T-cell (primary cell): Measurements from ENCODE around the gene HS3ST3B1. TPM values are rescaled to one million over a fixed set of nuclear protein-coding genes. Genes with fewer than 3 reads are reported as not detected.
A peak's percentile ranks its signal among the peaks of the same experiment; 100 is the strongest.

ENCODE experiments used
- ATAC-seq, 4 experiments: fragments of 200-7000 bp in 3 of 4; fragments of 150-1000 bp in 1 of 4; cut with Tn5 transposase; replicated peaks in 1 of 4; 1 replicate in 3 of 4; 2 replicates in 1 of 4; pipeline ENCODE4 v1.10.0; 2021; ENCODE audit warnings: moderate library complexity in 3 of 4, mild to moderate bottlenecking in 2 of 4, moderate number of reproducible peaks in 1 of 4
- CTCF ChIA-PET, 2 donors: fragments of 300-600 bp; sonication (Branson Sonifier 250); formaldehyde crosslinking; loops; one replicate each; lab custom pipeline; 2022; ENCODE audit warnings: antibody characterized with exemption in 2 of 2; lab: Charles Lee
- POLR2A ChIA-PET, 2 donors: fragments of 300-600 bp; sonication (Branson Sonifier 250); formaldehyde crosslinking; loops; one replicate each; lab custom pipeline; 2022; ENCODE audit warnings: antibody characterized with exemption in 2 of 2; lab: Charles Lee
- DNase-seq, 35 experiments: peaks; one replicate each; pipeline versions ENCODE4 v3.0.0 to v3.0.0-alpha.2; 2013 to 2023
- H3K27ac ChIP-seq: one replicate; pipeline ENCODE4 v1.5.1; 2013; ENCODE audit warnings: low read length
- H3K27me3 ChIP-seq, 2 experiments: replicated peaks in 1 of 2; 1 replicate in 1 of 2; 2 replicates in 1 of 2; pipeline versions ENCODE4 v1.6.1 to v1.7.0; 2013; ENCODE audit warnings: low read length in 1 of 2, mixed read lengths in 1 of 2; ENCODE audit not compliant: control insufficient read depth in 2 of 2, insufficient read depth in 2 of 2; ENCODE audit errors: extremely low read depth in 1 of 2
- H3K36me3 ChIP-seq, 2 donors: 1 replicate in 1 of 2; 2 replicates in 1 of 2; pipeline versions ENCODE4 v1.6.1 to v1.7.0; 2013; ENCODE audit warnings: low read length in 1 of 2; ENCODE audit not compliant: control insufficient read depth in 2 of 2, insufficient read depth in 1 of 2; ENCODE audit errors: extremely low read depth in 1 of 2
- H3K4me1 ChIP-seq, 2 experiments: 1 replicate in 1 of 2; 2 replicates in 1 of 2; pipeline versions ENCODE4 v1.6.1 to v1.7.0; 2013; ENCODE audit warnings: low read length in 2 of 2, mixed read lengths in 1 of 2; ENCODE audit not compliant: insufficient read depth in 2 of 2, control insufficient read depth in 1 of 2; ENCODE audit errors: extremely low read depth in 1 of 2
- H3K4me3 ChIP-seq, 2 donors: 1 replicate in 1 of 2; 2 replicates in 1 of 2; pipeline versions ENCODE4 v1.5.1 to v1.7.0; 2013; ENCODE audit warnings: mild to moderate bottlenecking in 2 of 2, low read length in 1 of 2, moderate library complexity in 1 of 2; ENCODE audit not compliant: control insufficient read depth in 1 of 2; ENCODE audit errors: extremely low read depth in 1 of 2
- H3K9me3 ChIP-seq: 2 replicates; pipeline ENCODE4 v1.7.0; 2013
- H3K27ac Mint-ChIP-seq, 2 donors: one replicate each; pipeline ENCODE4 v1.8.0; 2020 to 2021; ENCODE audit warnings: mild to moderate bottlenecking in 2 of 2, mixed read lengths in 2 of 2
- H3K27me3 Mint-ChIP-seq, 2 donors: one replicate each; pipeline ENCODE4 v1.8.0; 2021 to 2022; ENCODE audit warnings: mixed read lengths in 2 of 2
- H3K36me3 Mint-ChIP-seq: one replicate; pipeline ENCODE4 v1.8.0; 2021; ENCODE audit warnings: mixed read lengths
- H3K4me1 Mint-ChIP-seq, 3 donors: one replicate each; pipeline ENCODE4 v1.8.0; 2020 to 2022; ENCODE audit warnings: mixed read lengths in 3 of 3, mild to moderate bottlenecking in 1 of 3
- H3K4me3 Mint-ChIP-seq, 3 donors: one replicate each; pipeline ENCODE4 v1.8.0; 2020 to 2022; ENCODE audit warnings: mild to moderate bottlenecking in 3 of 3, mixed read lengths in 3 of 3, moderate library complexity in 3 of 3
- H3K9me3 Mint-ChIP-seq, 3 donors: one replicate each; pipeline ENCODE4 v1.8.0; 2020 to 2022; ENCODE audit warnings: mixed read lengths in 3 of 3
- WGBS: methylation state at CpG from one replicate; pipeline ENCODE4 v1.1.5; 2013; ENCODE audit warnings: missing lambda C conversion rate; ENCODE audit not compliant: insufficient coverage; 5-methylcytosine and 5-hydroxymethylcytosine counted together
- total RNA-seq, 35 experiments: library from RNA in 6 of 35; stranded (reverse) in 6 of 35; fragments of 120-200 nt in 1 of 35; gene quantifications; one replicate each; pipeline versions ENCODE4 v1.2.1 to v1.2.4 and lab custom pipeline; 2013 to 2026

HS3ST3B1 gene
- total RNA-seq, 5 donors from 2014 or later (not counting 1 experiment from before 2014, with no cell fraction given): 12.9 to 35.1 (median 25.1) TPM

DNA sequence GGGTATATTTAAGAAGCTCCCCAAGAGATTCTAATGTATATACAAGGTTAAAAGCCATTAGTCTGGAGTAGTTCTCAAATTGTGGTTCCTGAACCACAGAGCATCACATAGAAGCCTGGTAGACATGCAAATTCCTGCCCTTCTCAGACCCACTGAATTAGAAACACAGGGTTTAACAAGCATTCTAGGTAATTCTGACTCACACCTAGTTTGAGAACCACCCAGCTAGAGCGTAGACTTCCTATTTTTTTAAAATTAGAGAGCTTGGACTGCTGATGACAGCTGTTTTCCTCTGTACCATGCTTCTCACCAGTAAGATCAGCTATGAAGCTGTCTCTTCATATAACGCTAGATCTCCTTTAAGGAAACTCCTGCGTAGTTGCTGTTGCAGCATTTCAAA lies 50.6 kb downstream of the HS3ST3B1 start:
- H3K27me3 ChIP-seq: no peaks in the 10 kb centered on the region
- H3K9me3 ChIP-seq: no peaks in the 10 kb centered on the region
- no peaks in the 10 kb centered on the region for H3K9me3 Mint-ChIP-seq
- ChIA-PET POLR2A (no interaction called here), CTCF (no interaction called here)
- H3K27ac Mint-ChIP-seq: peak overlapping the region in 1 of 2 donors; percentile 29
- WGBS: 88% methylated on average over 1 of the region's 3 CpGs
- H3K4me1 Mint-ChIP-seq: peaks cover 7 to 25% (median 18%) of the 10 kb centered on the region in 3 donors
- ATAC-seq (peak in 2 of 4 experiments; percentile 43 to 51), DNase-seq (no peak)
- H3K36me3 ChIP-seq: peaks cover 0 to 18% of the 10 kb centered on the region in 2 donors
- H3K27me3 Mint-ChIP-seq: no peaks in the 10 kb centered on the region
- no peak overlapping the region for H3K4me3 Mint-ChIP-seq
- H3K4me1 ChIP-seq: no peaks in the 10 kb centered on the region
- no peak overlapping the region for H3K27ac ChIP-seq
- H3K4me3 ChIP-seq: no peak overlapping the region
- H3K36me3 Mint-ChIP-seq: peaks cover 27% of the 10 kb centered on the region

DNA sequence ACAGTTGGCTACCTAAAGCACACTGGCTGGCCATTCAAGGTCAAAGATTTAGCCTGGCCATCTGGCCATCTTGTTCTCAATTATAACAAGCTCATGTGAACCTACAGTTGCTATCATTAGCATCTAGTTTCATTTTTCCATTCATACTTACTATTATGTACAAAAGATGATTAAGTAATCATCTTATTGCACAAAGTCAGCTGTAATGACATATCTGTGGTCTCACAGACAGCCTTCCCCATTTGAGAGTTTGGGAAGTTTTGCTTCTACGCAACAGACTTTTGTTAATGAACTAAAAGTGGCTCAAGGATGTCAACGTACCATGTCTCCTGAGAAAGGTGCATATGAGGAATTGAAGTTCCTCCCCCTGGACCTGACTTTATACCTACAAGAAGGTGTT lies 51.3 kb downstream of the HS3ST3B1 start:
- Histone ChIP-seq H3K27ac (no peak overlapping the region), H3K9me3 (no peaks in the 10 kb centered on the region), H3K27me3 (no peaks in the 10 kb centered on the region), H3K4me1 (no peaks in the 10 kb centered on the region), H3K4me3 (no peak overlapping the region), H3K36me3 (peaks cover 0 to 12% of the 10 kb centered on the region in 2 donors)
- H3K4me1 Mint-ChIP-seq: peaks cover 7 to 23% (median 14%) of the 10 kb centered on the region in 3 donors
- H3K27ac Mint-ChIP-seq: peak overlapping the region in 1 of 2 donors; percentile 29
- peaks cover 24% of the 10 kb centered on the region for H3K36me3 Mint-ChIP-seq
- no peak overlapping the region for H3K4me3 Mint-ChIP-seq
- no peaks in the 10 kb centered on the region for H3K9me3 Mint-ChIP-seq
- CTCF ChIA-PET: no interaction called here
- DNase-seq: no peak
- POLR2A ChIA-PET: interaction anchor here in 1 of 2 donors (0.7 kb wide), 1 partner anchor 19 kb away, joined by 6 read pairs; no protein-coding TSS in a partner anchor
- no CpG with 5 or more reads among the region's 2 CpGs for WGBS
- no peak for ATAC-seq
- H3K27me3 Mint-ChIP-seq: no peaks in the 10 kb centered on the region

DNA sequence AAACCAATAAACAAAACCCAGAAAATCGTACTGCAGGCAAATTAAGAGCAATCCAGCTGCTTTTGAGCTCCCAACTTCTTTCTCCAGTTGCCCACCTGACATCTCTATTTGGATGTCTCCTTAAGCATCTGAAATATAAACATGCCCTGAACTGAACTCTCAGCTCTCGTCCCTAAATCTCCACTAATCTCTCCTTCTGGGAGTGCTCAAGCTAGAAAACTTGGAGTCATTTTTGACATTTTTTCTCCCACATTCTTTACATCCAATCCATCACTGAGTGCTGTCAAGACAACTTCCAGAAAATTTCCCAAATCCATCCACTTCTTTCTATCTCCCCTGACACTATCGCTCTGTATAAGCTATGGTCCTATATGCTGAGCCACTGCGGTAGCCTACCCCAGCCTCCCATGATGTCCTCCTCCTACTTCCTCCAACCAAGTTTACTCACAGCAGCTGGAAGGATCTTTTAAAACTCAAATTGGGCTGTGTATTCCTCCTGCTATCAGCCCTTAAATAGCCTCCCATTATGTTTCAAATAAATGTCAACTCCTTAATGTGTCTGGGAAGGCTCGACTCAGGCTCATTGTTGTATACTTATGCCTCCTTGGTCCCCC lies 53.1 kb downstream of the HS3ST3B1 start:
- ChIA-PET POLR2A (no interaction called here), CTCF (no interaction called here)
- Mint-ChIP-seq H3K27me3 (no peaks in the 10 kb centered on the region), H3K4me3 (no peak overlapping the region), H3K4me1 (peaks cover 7 to 10% (median 7%) of the 10 kb centered on the region in 3 donors), H3K27ac (no peak overlapping the region), H3K36me3 (peaks cover 8% of the 10 kb centered on the region), H3K9me3 (no peaks in the 10 kb centered on the region)
- no peak overlapping the region for H3K27ac ChIP-seq
- no peak for ATAC-seq
- no peaks in the 10 kb centered on the region for H3K27me3 ChIP-seq
- H3K36me3 ChIP-seq: no peaks in the 10 kb centered on the region
- H3K4me1 ChIP-seq: peaks cover 0 to 3% of the 10 kb centered on the region in 2 experiments
- H3K9me3 ChIP-seq: no peaks in the 10 kb centered on the region
- no peak overlapping the region for H3K4me3 ChIP-seq
- DNase-seq: no peak
- 92% methylated on average over 5 of the region's 5 CpGs for WGBS

DNA sequence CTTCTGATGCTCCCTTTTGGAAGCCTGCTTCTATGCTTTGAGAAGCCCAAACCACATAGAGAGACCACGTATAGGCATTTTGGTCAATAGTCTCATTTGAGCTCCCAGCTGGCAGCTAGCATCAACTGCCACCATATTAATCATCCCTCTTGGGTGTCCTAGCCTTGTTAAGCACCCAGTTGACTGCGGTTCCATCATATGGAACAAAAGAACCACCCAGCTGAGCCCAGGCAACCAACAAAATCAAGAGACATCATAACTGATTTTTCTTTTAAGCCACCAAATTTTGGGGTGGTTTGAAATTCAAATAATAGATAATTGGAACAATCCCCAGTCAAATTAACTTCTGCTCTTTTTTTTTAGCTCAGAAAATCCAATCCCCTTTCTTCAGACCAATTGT lies 53.9 kb downstream of the HS3ST3B1 start:
- Histone ChIP-seq H3K27me3 (no peaks in the 10 kb centered on the region), H3K4me1 (peaks cover 0 to 11% of the 10 kb centered on the region in 2 experiments), H3K36me3 (no peaks in the 10 kb centered on the region), H3K4me3 (no peak overlapping the region), H3K9me3 (no peaks in the 10 kb centered on the region), H3K27ac (no peak overlapping the region)
- 90% methylated on average over 2 of the region's 2 CpGs for WGBS
- Mint-ChIP-seq H3K27ac (no peak overlapping the region), H3K36me3 (peaks cover 5% of the 10 kb centered on the region), H3K27me3 (no peaks in the 10 kb centered on the region), H3K4me3 (no peak overlapping the region), H3K9me3 (no peaks in the 10 kb centered on the region), H3K4me1 (peaks cover 10 to 17% (median 16%) of the 10 kb centered on the region in 3 donors)
- ATAC-seq (no peak), DNase-seq (no peak)
- ChIA-PET CTCF (no interaction called here), POLR2A (interaction anchor here in 1 of 2 donors (0.6 kb wide), 1 partner anchor 32 kb away, joined by 7 read pairs; no protein-coding TSS in a partner anchor)

DNA sequence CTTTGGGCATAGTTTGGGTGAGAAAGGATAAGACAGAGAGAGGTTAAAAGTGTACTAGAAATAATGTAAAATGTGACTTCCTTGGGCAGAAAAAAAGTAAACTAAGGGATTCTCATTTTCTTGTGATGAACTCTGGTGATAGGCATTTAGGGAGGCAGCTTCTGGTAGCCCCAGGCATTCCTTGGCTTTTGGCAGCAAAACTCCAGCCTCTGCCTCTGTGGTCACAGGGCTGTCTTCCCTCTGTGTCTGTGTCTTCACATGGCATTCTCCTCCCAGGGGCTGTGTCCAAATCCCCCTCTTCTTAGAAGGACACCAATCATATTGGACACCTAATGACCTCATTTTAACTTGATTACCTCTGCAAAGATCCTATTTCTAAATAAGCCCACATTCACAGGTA lies 54.7 kb downstream of the HS3ST3B1 start:
- Mint-ChIP-seq H3K36me3 (no peaks in the 10 kb centered on the region), H3K9me3 (no peaks in the 10 kb centered on the region), H3K4me1 (peaks cover 7 to 18% (median 18%) of the 10 kb centered on the region in 3 donors), H3K4me3 (no peak overlapping the region), H3K27me3 (no peaks in the 10 kb centered on the region), H3K27ac (no peak overlapping the region)
- POLR2A ChIA-PET: no interaction called here
- no peaks in the 10 kb centered on the region for H3K27me3 ChIP-seq
- H3K4me3 ChIP-seq: no peak overlapping the region
- H3K36me3 ChIP-seq: no peaks in the 10 kb centered on the region
- DNase-seq: no peak
- ATAC-seq: no peak
- CTCF ChIA-PET: no interaction called here
- no peaks in the 10 kb centered on the region for H3K9me3 ChIP-seq
- H3K4me1 ChIP-seq: peaks cover 0 to 15% of the 10 kb centered on the region in 2 experiments
- no peak overlapping the region for H3K27ac ChIP-seq

DNA sequence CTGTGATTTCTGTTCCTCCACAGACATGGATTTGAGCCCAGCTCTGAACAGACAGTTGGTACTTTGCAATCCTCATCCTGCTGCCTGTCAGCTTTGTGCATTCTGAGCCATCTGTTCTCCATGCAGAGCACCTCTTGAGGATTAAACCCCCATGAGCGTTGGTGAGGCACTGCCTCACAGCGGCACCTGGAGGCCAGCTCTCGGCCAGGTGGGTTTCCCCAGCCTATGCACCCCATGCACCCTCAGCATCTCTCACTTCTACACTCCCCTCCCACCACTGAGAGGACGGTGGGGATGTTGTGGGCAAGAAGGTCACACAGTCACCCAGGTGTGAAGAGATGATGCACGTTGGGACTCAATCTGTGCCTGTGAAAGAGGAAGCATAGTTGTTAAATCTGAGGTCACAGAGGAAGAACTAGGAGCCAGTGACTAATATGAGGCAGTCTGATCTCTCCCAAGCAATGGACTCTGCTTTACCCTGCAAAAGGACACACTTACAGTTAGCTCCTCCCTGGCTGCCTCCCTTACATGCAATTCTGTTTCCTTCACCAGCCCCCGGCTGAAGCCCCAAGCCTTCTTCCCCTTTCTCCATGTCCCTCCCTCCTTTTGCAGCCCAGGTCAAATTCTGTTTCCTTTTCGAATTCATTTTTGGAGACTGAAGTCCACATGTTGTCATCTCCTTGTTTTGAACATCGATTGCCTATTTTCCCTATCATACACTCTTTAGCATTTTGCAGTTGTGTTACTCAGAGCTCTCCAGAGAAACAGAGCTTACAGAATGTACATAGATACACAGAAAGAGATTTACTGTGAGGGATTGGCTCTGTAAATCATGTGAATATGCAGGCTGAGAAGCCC lies 58.5 kb downstream of the HS3ST3B1 start:
- Mint-ChIP-seq H3K4me3 (no peak overlapping the region), H3K4me1 (peaks cover 14 to 19% (median 16%) of the 10 kb centered on the region in 3 donors), H3K9me3 (no peaks in the 10 kb centered on the region), H3K27me3 (no peaks in the 10 kb centered on the region), H3K27ac (no peak overlapping the region), H3K36me3 (no peaks in the 10 kb centered on the region)
- Histone ChIP-seq H3K4me1 (peaks cover 0 to 15% of the 10 kb centered on the region in 2 experiments), H3K36me3 (no peaks in the 10 kb centered on the region), H3K27ac (no peak overlapping the region), H3K27me3 (no peaks in the 10 kb centered on the region), H3K4me3 (no peak overlapping the region), H3K9me3 (no peaks in the 10 kb centered on the region)
- DNase-seq: peak in 32 of 35 experiments; percentile 2 to 67 (median 36)
- ATAC-seq: peak in 3 of 4 experiments; percentile 53 to 80 (median 76)
- whole genome bisulfite sequencing: 25% methylated on average over 2 of the region's 8 CpGs
- CTCF ChIA-PET: interaction anchor here (0.6 to 0.8 kb wide), 3 partner anchors 12 to 193 kb away, joined by 3 to 5 read pairs (median 3); no protein-coding TSS in a partner anchor
- POLR2A ChIA-PET: no interaction called here
